ENCODE results near the gene CKM.

Gene CKM

DNA sequence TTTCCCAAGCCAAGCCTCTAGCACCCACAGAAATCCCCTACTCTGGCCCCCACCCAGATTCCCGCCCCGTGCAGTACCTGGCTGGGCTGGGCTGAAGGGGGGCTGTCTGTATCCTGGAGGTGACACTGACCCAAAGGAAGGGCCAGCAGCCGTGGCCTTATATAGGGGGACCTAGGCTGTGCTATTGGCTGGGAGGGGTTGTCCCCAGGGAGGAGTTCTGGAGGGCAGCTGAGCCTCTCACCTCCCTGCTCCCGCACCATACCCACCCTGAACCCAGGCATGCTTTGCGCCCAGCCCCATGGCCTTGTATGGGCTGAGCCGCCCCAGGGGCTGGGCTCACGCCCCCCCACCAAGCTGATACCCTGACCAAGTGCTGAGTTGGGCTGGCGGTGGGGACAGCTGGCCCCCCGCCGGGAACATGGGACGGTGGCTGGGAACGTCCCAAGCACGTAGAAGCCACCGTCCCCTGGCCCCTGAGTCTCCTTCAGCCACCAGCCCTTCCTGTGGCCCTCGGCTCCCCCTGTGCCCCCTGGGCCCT is at the start of gene CKM:
CKM (minus strand) TSS at position 132 of the 538 bp plus-strand sequence. CDS start 3,162 bp downstream, outside the sequence.
- no peak for DNase-seq

DNA sequence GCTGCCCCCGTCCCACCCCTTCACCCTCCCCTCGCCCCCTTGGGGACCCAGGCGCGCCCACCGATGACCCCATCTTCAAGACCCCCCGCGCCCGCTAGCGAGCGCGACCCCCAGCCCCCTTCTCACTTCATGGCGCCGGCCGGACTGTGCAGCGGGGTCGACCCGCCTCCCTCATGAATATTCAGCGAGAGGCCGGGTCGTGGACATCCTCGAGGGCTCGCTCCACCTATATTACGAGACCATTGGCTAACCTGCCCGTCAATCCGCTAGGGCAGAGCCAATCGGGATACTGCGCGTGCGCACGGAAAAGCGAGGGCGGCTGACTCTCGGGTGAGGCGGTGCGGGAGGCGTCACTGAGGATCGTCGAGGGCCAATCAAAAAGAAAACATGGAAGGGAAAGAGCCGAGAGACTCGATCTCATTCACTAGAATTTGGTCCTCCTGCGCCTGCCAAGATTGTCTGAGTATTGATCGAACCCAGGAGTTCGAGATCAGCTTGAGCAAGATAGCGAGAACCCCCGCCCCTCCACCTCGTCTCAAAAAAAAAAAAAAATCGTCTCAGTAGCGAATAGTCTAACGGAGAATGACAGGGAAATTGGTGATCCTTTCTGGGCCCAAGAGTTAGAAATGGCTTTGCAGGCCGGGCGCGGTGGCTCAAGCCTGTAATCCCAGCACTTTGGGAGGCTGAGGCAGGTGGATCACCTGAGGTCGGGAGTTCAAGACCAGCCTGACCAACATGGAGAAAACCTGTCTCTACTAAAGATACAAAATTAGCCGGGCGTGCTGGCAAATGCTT is 47.9 kb upstream of the CKM start, which contains the start of gene ERCC2:
ERCC2 (minus strand) TSS at position 164 of the 795 bp plus-strand sequence; CDS start at position 131, 33 bp downstream.
- DNase-seq = peak; percentile 99

DNA sequence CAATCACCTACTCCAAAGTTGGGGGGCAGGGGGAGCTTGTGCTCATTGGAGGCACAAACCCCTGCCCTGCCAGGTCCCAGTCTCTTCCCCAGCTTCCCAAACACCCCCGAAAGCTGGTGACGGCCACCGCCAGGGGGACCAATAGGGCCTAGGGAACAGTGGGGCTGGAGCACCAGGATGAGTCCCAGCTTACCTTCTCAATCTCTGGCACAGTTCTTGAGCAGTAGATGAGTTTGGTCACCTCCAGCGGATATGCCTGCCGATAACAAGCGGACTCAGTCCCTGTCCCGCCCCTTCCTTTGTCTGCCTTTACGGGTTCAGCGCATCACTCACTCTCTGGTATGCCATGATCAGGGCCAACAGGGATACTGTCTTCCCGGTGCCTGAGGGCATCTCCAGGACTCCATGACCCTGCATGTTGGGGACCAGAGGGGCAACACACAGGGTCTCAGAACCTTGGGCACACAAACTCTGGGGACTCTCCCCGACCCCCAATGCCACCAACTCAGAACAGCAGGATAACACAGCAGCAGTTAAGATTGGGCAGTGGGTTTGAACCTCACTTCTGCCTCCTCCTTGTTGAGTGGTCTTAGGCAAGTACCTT is 46.2 kb upstream of the CKM start:
- no peak for DNase-seq

DNA sequence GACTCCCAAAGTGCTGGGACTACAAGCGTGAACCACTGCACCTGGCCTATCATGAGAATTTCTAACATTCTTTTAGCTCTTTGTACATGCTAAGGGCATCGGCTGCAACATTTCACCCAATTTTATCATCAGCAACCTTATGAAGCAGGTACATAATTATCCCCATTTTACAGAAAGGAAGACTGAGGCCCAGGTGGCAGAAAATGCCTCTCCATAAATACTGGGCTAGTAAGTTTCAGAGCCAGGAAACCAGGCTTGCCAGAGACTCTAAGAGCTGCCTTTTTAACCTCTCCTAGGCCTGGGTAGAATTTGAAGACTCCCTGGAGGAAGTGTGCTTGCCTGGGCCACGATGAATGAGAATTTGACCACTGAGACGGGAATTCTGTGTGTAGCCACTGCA is 45.5 kb upstream of the CKM start:
- no peak for DNase-seq

DNA sequence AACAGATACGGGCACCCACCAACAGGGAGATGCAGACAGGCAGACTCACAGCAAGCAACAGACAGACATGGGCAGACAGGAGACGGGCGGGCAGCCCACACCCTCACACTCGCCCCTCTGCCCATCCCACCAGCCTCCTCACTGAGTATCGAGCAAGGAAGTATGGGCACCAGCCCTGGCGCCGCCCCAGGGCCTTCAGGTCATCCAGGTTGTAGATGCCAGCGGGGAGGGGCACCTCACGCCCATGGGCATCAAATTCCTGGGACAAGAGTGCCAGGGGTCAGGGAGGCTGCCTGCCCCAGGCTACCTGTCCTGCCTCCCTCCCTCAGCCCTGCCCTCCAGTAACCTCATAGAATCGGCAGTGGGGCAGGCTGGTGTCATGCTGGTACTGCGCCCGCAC is 42.0 kb upstream of the CKM start:
- no peak for DNase-seq

DNA sequence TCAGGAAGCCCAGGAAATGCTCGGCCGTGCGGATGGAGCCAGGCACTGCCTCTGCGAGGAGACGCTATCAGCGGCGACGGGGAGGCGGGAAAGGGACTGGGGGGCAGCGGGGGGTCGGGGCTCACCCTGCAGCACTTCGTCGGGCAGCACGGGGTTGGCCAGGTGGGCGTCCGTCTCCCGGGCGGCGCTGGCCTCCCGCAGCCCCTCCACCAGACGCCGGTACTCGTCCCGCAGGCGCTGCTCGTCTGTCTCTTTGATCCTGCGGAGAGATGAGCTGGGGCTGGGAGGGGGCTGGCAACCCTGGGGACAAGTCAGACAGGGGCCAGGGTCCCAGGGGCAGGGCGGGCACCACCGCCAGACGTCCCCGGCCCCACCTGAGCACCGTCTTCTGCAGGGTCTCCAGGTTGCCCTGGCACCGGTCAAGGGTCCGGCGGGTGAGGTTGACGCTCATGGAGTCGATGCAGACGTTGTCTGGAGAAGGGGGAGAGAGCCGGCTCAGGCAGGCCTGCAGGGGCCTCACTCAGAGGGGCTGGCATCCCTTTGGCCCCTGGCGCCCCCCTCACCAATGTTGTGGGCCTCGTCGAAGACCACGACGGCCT is 41.3 kb upstream of the CKM start:
- DNase-seq = no peak

DNA sequence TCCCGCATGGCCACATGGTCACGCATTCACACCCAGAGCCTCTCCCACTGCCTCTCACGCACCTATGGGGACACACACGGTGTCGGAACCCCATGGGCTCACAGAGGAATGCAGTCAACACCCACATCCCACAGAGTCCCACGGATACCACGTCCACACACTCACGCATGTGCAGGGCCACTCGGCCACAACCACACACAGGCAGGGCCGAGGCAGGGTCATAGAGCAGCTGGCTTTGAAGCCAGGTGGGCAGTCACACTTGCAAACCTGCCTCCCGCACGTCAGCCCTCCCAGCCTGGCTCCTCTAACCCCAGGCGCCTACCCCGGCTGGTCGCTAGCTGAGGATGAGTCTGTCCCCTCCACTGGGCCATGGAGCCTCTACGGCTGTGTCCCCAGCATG is 39.6 kb upstream of the CKM start:
- DNase-seq = no peak

DNA sequence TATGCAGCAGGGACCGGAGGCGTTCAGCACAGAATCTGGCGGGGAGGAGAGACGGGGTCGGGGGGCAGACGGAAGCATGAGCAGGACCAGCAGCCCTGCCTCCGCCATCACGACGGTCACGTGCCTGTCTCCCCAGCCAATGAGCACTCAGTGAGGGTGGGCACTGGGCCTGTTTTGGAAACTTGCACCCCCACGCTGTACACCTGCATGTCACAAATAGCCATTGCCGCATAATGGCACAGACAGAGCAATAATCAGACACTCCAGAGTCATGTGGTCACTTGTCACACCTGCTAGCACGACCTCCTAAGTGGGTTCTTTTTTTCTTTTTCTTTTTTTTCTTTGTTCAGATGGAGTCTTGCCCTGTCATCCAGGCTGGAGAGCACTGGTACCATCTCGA is 38.9 kb upstream of the CKM start:
- no peak for DNase-seq

DNA sequence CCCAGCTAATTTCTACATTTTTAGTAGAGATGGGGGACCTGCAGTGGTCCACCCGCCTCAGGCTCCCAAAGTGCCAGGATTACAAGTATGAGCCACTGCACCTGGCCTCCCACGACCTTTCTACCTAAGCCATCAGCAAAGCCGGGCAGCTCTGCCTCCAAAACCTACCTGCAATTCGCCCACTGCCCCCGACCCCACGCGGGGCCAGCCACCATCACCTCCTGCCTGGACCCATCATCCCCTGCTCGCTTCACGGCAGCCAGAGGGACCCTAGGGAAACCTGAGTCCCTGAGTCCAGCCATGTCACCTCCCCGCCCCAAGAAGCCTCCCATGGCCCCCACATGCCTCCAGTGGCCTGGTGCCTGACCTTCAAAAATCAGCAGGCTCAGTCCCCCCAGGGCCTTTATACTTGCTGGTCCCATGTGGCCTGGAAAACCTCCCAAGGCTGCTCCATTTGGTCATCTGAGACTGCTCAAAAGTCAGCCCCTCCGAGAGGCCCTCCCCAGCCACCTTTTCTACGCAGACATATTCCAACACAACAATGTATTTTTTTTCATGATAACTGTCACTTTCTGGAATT is 35.6 kb upstream of the CKM start:
- no peak for DNase-seq

DNA sequence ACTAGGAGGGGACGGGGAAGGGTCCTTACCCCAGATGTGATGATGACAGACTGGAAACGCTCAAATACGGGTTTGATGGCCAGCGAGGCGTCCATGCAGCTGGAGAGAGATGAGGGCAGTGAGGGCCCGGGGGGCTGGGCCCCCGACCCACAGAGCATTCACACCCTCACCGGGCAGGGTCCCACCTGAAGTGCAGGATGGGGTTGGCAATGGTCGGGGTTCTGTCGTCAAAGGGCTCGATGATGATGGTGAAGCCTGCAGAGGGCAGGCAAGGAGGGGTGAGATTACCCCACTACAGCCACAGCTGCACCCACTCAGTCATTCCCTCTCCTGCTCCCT is 34.7 kb upstream of the CKM start:
- no peak for DNase-seq

DNA sequence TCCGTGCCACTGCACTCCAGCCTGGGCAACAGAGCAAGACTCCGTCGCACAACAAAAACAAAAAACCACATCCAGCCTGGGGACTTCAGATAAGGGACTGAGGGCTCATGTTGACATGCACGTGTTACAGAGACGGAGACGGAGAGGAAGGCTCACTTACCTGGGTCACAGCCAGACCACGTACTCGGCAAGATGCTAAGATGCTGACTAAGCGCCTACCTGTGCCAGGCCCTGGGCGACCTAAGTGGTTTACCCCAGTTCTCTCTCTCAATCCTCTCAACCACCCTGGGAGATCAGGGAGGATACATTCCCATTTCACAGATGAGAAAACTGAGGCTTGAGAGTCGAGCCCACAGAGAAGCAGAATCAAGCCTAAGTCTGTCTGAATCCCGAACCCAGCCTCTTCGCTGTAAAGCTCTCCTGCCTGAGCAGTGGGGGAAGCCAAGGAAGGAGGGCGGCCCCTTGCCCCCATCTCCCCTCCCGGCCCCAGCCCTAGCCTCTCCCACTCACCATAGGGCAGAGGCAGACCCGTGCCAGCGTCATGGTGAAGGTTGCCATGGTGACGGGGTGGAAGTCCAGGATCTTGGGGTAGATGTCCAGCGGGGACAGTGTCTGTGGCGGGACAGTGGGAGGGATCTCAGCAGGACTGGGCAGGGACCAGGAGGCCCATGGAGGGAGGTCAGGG is 34.2 kb upstream of the CKM start:
- no peak for DNase-seq

DNA sequence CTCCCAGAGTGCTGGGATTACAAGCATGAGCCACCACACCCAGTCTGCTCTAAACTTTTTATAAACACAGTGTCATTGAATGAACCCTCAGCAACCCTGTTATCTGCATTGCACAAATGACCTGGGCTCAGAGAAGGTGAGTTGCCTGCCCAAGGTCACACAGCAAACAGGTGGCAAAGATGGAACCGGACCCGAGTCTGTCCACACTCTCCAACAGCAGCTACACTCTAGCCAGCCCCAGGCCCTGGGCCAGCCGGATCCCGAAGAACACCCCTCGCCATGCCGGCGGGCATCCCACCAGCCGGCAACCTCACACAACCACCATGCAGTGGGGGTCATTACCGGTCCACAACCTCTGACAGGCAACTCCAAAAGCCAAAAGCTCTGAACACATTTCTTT is 33.2 kb upstream of the CKM start:
- DNase-seq = no peak

DNA sequence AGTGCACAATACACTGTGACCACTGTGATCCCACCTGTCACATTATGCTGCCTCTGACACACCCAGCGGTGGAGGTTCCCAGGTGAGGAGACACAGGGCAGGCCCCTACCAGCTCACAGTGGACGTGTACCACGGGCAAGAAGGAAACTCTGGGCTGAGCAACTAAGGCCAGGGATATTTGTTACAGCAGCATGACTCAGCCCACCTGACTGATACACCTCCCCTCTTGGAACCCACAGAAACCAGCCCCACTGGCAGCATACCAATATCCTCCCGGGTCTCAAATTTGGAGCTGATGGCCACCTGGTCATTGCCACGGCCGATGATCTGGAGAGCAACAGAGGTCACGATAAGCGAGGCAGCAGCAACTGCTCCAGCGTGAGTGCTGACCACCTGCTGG is 32.7 kb upstream of the CKM start:
- DNase-seq = no peak

DNA sequence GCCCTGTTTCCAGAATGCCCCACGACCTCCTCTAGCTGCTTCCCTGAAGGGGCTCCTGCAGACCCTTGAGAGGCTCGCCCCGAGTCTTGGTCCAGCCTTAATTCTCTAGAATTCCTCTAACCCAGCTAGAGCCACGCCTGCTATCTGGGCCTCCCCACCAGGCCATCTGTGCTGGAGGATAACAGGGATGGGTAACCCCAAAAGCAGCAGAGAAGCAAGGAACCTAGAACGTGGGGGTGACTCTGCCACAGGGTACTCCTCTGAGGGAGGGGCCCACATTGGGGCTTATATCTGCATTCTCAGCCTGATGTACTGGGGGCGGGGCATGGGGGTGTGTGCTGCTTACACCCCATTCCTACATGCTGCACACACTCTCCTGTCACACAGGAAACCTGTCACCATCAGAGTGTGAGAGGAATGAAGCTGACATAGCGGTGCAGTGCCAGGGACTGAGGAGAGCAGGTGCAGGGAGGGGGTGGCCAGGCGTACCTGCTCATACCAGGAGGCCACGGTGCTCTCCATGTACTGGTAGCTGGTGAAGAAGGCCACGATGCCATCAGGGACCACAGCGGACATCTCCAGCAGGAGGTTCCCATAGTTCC is 31.7 kb upstream of the CKM start:
- no peak for DNase-seq

DNA sequence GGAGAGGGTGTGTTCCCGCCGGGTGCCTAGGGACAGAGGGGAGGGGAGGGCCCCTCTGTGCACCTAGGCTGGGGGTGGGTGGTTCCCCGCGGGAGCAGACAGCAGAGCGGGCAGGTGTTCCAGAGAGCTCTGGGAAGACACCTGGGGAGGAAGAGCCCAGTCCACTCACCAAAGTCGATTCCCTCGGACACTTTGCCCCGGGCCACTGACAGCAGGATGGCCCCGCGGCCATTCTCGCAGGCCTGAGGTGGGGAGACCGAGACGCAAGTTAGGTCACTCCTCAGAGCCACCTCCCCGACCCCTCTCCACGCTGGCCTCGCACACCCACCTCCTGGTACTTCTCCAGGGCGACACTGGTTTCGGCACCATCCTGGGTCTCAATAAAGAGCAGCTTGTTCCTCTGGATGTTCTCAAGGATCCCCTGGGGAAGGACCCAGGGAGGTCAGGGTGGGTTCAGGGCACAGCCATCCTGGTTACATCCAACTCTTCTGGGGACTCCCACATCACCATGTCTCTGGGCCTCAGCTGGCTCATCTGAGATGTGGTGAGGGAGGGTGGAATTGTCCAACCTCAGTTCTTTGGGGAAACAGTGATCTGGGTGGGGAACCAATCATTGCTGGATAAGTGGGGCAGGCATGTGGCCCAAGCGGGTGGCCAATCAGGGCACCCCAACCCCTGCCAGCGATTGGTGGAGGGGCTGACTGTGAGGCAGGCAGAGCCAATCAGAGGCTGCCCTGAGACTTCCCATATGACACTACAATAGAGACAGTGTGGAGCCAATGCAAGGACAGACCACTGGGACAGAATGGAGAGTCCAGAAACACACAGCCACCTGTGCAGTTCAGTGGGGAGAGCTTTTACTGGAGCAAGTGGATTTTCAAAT is 30.5 kb upstream of the CKM start:
- DNase-seq = no peak

DNA sequence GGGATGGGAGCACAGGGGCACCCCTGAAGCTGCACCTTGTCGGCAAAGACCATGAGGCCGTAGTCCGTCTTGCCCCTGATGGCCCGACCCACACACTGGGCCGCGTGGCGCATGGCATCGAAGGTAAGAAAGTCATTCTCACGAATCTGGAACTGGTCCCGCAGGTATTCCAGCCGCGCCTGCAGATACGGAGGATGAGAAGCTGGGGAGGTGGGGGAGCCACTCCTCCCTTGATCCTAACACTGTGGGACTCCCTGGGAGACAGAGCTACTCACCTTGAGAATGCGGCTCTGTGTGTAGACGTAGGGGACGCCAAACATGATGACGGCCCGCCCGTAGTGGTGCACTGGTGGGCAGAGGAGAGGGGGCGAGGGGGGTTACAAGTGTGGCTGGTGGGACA is 29.8 kb upstream of the CKM start:
- DNase-seq = no peak

DNA sequence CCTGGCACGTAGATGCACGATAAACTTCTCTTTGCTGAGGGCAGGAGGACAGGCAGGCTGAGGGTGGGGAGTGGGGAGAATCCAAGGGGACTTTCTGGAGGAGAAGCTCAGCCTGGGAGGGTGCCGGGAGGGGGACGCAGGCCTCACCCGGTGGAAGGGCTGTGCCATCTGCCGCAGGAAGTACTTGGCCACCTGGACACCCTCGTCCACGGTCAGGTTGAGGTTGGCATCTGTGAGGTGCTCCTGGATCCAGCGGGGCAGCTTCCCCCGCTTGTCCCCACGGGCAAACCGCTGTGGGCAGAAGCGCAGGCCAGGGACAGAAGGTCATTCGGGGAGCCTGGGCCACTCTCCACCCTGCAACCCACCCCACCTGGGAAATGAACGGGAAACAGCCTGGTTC is 29.4 kb upstream of the CKM start:
- DNase-seq = no peak

DNA sequence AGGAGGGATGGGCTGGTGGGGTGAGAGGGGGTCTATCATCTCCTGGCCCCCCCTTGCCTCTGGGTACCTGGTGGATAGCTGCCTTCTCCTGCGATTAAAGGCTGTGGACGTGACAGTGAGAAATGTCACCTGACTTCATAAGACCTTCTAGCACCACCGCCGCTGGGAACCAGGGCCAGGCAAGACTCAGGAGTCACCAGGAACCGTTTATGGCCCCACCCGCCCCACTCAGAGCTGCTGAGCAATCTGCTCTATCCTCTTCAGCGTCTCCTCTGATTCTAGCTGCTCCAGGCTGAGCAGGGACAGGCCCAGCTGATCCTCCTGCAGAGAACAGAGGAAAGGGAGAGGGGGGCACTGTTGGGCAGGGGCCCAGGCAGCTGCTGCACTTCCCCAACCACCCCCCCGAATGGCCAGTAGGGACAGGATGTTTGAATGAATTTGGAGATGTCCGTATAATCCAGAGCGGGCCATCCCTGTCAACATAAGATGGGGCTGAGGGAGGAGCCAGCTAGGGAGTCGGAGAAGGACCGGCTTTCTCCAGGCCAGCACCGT is 28.8 kb upstream of the CKM start:
- DNase-seq = no peak

DNA sequence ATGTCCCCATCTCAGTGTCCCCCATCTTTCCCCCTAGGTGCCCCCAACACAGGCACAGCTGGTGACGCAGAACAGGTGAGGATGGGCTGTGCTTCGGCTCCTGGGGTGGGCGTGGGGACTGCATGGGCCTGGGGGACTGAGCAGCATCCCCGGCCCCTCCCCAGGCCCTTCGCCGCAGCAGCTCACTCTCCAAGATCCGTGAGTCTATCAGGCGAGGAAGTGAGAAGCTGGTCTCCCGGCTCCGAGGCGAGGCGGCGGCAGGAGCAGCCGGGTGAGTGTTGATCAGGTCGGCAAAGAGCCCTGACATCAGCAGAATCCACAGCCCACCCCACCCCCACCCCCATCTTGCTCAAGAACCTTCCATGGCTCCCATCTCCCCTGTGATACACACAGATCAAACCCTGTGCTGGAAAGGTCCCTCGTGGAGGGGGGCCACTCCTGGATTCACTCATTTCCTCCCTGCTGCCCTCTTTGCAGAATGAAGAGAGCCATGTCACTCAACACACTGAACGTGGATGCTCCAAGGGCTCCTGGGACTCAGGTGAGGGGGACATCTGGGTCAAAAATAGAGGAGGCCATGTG is 27.9 kb upstream of the CKM start:
- no peak for DNase-seq

DNA sequence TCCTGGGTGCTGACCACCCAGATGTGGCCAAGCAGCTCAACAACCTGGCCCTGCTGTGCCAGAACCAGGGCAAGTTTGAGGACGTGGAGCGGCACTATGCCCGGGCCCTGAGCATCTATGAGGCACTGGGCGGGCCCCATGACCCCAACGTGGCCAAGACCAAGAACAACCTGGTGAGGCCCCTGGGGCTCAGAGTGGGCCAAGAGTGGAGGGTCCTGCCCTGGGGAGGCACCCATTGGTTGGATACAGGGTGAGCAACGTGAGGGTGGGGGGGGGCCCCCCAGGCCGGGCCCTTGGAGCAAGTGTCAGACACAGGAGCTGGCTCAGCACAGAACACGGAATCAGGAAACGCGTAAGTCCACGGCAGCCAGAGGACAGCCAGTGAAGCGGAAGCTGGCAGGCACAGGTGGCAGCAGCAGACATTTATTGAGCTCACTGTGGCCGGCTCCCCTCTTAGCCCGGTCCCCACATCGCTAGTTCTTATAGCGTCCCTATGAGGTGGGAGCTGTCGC is 26.8 kb upstream of the CKM start:
- no peak for DNase-seq

DNA sequence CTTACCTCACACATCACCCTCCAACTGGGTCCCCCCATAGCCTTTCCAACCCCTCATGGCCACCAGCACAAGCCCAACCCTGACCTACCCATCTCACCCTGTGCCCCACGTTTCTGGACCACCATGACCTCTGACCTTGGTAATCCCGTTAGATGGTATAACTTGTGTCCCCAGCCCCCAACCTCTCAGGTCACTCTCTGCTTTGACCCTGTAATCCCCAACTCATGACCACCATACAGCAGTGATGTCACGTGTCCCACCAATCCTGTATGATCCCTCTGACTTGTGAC is 26.4 kb upstream of the CKM start:
- DNase-seq = no peak
